Fibroblast of pulmonary artery (primary cell): ENCODE results near the gene MIPEP.
A peak's percentile ranks its signal among the peaks of the same experiment; 100 is the strongest.

Experiments used
- DNase-seq: peaks from one replicate; pipeline ENCODE4 v3.0.0-alpha.2; 2010; ENCODE audit warnings: low read depth
- H3K4me3 ChIP-seq: replicated peaks from 2 replicates; pipeline ENCODE4 v1.5.1; 2011; ENCODE audit warnings: low read depth, mild to moderate bottlenecking, control low read depth, low read length, moderate library complexity
- CTCF ChIP-seq: IDR thresholded peaks from 2 replicates; pipeline ENCODE4 v1.5.1; 2011; ENCODE audit warnings: mild to moderate bottlenecking, control low read depth, low read length, inconsistent platforms; ENCODE audit errors: missing control alignments

Gene MIPEP

GRCh38 chr13:23842406-23842805 is 46.8 kb downstream of the MIPEP start:
- TF ChIP-seq CTCF = no peak
- no peak overlapping the region for H3K4me3 ChIP-seq
- DNase-seq = no peak

- DNase-seq = no peak
- no peak for TF ChIP-seq CTCF
- H3K4me3 ChIP-seq = no peak overlapping the region
Measured at GRCh38 chr13:23833733-23834611, 55.2 kb downstream of the MIPEP start.

GRCh38 chr13:23828866-23829265 is 60.3 kb downstream of the MIPEP start:
- DNase-seq = peak; percentile 51
- TF ChIP-seq CTCF = no peak
- no peak overlapping the region for H3K4me3 ChIP-seq

- peak; percentile 13 for DNase-seq
- TF ChIP-seq CTCF = no peak
- no peak overlapping the region for H3K4me3 ChIP-seq
Measured at GRCh38 chr13:23828086-23828485, 61.1 kb downstream of the MIPEP start.

GRCh38 chr13:23825179-23825578 is 64.0 kb downstream of the MIPEP start:
- no peak for DNase-seq
- no peak overlapping the region for H3K4me3 ChIP-seq
- TF ChIP-seq CTCF = no peak

GRCh38 chr13:23824371-23824770 is 64.8 kb downstream of the MIPEP start:
- TF ChIP-seq CTCF = no peak
- no peak for DNase-seq
- H3K4me3 ChIP-seq = no peak overlapping the region
